SIG-M5 treated with dmso at 0.1 percent for 504 hours (cell line): ENCODE data around the gene MYD88.

ENCODE experiments used
- DNase-seq: peaks from one replicate; lab custom pipeline; 2025; ENCODE audit not compliant: unreplicated experiment; lab: John Stamatoyannopoulos, UW

The MYD88 gene

DNA sequence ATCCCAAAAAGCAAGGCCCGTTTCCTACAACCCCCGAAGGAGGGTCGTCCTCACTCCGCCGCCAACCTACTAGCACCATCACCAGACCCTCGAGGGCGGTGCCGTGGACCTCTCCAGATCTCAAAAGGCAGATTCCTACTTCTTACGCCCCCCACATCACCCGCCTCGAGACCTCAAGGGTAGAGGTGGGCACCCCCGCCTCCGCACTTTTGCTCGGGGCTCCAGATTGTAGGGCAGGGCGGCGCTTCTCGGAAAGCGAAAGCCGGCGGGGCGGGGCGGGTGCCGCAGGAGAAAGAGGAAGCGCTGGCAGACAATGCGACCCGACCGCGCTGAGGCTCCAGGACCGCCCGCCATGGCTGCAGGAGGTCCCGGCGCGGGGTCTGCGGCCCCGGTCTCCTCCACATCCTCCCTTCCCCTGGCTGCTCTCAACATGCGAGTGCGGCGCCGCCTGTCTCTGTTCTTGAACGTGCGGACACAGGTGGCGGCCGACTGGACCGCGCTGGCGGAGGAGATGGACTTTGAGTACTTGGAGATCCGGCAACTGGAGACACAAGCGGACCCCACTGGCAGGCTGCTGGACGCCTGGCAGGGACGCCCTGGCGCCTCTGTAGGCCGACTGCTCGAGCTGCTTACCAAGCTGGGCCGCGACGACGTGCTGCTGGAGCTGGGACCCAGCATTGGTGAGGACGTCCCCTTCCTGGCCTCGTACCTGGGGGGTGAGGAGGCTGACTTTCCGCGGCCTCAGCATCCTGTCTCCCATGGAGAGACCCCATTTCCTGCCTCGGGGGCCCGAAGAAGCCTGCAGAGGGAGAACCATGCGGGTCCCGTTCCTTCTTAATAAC is at the start of gene MYD88:
Gene MYD88 (plus strand): TSS at position 313 of the 842 bp plus-strand sequence. CDS start 40 bp downstream, at position 353.
- peak; percentile 87 for DNase-seq

DNA sequence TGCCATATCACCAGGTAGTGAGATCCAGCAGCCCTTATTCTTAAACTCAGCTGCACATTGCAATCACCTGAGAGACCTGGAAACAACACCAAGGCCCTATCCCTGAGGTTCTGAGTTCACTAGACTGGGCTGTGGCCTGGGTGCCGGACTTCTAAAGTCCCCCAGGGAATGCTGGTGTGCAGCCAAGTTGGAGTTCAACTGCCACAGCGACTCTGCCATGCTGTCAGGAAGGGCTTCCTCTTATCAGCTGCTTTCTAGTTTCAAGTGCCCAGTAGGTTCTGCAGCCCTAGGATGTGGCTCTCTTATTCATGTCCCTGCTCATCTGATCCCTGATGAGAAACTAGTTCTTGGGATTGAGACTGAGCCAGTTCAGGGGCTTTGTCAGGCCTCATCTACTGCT is 49.3 kb upstream of the MYD88 start:
- no peak for DNase-seq

DNA sequence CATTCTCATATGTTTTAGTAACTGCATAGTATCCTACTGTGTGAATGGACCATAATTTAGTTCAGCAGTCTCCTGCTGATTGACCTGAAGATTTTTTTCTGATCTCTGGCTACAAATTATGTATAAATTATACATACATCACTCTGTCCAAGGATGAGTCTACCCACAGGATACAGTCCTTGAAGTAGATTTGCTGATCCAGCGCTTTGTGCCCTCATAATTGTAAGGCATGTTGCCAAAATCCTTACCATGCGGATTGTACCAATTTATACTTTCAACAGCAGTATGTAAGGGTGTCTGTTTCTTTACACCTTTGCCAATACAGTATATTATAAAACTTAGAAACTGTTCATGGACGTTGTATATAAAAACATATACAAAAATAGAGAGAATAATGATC is 48.0 kb upstream of the MYD88 start:
- DNase-seq, result no peak

DNA sequence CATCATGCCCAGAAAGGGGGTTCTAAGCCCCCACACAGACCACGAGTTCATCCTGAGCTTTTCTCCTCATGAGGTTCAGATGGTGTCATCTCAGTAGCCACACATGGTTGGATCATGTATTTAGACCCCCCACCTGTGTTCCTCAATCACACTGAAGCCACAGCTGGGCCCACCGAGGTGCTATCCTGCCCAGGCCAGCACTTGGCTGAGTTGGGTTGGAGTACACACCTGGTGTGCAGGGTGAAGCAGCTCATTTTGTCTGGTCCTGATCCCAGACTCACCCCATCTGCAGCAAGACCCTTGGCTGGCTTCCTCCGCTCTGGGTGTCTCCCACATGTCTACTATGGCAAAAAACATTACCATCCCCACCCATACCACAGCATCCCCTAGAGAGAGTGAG is 43.5 kb upstream of the MYD88 start:
- no peak for DNase-seq

DNA sequence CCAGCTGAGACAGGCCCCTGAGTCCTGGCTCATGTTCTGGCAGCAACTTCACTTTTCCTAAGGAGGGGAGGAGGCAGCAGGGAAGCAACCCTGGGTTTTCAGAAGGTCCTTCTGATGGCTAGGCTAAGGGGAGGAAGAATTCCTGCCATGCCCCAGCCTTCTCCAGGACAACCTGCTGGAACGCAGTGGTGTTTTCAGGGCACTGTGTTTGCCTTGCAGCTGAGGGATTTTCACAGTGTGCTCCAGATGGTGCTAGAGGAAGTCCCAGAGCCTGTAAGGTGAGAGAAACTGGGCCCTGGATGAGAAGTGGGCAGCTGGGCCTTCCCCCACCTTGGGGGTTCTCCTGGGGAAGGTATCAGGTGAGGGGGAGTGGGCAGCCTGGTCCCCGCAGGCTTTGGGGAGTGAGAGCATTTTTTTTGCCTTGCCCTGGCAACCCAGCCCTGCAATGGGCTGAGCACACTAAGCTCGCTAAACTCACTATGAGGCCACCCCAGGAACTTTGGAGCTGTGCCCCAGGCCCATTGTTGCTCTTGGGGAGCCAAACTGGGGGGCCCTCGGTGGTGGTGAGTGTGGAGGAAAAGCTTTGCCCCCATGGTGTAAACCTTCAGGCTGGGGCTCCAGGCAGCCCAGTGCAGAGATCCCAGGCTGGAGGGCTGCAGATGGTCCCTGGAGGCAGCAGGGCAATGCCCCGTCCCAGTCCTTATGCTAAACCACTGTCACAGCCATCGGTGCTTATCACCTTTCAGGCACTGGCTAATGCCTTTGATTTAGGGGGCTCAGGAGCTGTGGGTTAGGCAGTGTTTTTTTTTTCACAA is 42.6 kb upstream of the MYD88 start:
- DNase-seq, result no peak

DNA sequence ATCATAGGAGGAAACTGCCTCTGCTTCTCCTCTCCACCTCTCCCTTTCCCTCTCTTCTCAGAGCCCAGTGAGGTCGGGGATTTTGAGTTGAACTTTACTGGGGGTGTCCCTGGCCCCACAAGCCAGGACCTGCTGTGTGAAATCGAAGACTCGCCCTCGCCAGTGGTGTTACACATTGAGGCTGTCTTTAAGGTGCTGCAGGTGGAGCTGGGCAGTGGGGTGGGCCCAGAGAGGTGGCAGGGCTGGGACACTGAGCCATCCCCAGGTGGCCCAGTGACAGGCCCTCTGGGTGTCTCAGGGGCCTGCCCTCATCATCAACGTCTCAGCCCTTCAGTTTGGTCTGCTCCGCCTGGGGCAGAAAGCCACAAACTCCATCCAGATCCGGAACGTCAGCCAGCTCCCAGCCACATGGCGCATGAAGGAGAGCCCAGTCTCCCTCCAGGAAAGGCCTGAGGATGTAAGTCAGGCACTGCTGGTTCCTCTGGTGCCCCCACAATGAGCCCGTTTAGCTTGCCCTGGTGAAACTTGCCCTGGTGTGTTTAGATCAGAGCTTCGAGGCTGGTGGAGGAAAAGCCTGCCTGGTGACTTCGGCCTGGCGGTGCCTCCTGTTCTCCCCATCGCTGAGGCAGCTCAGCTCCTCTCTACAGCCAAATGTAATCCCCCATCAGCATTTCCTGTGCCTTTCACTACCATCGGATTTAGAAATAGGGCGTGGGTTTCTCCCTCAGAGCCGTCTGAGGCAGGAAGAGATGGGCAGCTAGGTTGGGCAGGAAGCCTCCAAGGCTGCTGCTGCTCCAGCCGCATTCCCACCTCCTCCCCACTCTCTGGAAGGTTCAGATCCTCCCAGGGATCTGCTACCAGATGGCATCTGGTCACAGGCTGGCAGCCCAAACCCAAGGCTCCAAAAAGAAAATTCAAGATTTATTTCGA is 40.8 kb upstream of the MYD88 start:
- DNase-seq, result no peak

DNA sequence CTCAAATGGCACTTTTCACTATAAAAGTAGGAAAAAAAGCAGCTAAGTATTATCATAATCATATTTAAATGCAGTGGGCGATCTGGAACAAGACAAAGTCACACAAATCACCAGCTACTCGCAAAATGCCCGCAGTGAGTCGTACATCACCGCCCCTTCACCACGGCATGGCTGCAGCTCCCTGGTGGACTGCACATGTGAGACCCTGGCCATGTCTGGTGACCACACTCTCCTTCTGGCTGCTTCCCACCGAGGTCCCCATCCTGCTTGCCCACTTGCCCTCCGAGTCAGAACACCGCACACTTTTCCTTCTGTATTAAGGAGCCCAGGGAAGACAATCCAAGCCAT is 40.1 kb upstream of the MYD88 start:
- DNase-seq, result no peak

DNA sequence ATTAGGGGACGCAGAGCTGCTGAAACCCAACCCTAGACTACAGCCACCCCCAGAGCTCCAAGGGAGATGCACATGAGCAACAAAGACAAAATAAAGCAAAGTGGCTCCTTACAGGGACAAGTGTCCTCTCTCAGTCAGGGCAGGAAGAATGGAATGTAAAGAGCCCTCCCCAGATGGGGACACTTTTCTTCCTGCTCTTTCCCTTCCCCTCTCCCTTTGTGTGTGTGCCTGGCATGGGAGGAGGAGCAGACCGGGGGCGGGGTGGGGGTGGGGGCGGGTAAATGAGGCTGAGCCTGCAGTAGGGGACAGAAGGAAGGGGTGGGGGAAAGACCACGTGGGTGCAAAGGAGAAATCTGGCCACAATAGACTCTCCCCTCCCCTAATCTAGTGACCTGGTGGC is 38.9 kb upstream of the MYD88 start:
- no peak for DNase-seq

DNA sequence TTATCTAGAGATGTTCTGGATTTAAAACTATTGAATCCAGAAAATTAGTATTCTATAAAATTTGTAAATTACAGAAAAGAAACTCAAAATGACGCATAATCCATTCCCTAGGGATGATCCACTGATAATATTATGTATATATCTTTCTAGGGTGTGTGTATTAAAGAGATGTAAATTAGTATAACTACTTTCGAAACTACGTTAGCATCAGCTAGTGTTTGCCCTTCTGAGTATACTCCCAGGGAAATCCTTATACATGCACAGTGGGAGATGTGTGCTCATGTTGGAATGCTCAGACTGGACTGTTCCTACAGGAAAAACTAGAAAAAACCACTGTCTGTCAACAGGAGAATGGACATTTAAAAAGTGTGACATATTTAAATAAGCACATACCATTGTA is 38.0 kb upstream of the MYD88 start:
- DNase-seq, result no peak

DNA sequence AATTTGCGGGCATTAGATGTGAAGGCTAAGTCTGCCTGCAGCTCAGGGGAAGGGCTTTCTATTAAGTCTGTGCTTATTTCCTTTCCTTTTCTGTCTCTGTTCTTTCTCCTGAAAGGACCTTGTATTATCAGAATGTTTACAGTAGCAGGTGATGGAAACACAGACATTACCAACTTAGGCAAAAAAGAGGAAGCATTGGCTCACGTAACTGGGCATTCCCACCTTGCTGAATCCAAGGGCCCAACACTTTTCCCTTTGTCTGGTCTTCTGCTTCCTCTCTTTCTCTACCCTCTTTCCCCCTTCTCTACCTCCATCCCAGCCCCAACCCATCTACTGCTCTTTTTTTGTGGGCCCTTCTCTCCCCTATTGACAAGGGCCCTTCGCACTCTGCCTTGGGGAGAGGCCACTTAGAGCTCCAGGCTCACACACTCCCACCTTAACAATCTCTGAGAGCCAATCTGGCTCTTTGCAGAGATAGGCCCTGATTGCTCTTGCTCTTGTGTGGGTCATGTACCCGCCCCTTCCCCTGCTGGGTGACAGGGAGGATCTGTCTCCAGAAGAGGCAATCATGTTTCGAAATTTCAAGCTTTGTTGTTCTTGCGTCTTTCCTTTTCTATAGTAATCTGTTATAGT is 36.5 kb upstream of the MYD88 start:
- DNase-seq, result peak; percentile 46

DNA sequence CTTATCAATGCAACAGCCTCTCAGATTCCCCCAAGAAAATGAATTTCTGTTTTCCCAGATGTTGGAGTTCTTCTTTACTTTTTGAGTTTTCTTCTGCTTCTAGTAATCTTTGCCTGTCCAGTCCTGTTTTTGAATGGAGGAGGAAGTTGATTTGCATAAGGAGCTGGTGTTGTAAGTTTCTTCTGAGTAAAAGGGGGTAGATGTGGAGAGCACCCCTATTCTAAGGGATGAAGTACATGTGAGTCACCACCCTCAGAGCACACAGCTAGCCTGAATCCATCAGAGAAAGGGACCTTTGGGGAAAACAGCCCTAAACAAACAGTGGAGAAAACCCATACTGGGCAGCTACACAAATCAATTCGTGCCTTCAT is 36.0 kb upstream of the MYD88 start:
- DNase-seq, result peak; percentile 62

DNA sequence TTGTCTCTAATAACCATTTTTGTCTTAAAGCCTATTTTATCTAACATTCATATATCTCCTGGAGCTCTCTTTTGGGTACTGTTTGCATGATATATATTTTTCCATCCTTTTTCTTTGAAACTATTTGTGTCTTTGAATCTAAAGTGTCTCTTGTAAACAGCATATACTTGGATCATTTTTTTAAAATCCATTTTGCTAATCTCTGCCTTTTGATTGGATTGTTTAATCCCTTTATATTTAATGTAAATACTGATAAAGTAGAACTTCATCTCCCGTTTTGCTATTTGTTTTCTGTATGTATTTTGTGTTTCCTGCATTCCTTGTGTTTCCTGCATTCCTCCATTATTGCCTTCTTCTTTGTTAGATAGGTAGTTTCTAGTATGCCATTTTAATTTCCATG is 32.9 kb upstream of the MYD88 start:
- DNase-seq, result no peak

DNA sequence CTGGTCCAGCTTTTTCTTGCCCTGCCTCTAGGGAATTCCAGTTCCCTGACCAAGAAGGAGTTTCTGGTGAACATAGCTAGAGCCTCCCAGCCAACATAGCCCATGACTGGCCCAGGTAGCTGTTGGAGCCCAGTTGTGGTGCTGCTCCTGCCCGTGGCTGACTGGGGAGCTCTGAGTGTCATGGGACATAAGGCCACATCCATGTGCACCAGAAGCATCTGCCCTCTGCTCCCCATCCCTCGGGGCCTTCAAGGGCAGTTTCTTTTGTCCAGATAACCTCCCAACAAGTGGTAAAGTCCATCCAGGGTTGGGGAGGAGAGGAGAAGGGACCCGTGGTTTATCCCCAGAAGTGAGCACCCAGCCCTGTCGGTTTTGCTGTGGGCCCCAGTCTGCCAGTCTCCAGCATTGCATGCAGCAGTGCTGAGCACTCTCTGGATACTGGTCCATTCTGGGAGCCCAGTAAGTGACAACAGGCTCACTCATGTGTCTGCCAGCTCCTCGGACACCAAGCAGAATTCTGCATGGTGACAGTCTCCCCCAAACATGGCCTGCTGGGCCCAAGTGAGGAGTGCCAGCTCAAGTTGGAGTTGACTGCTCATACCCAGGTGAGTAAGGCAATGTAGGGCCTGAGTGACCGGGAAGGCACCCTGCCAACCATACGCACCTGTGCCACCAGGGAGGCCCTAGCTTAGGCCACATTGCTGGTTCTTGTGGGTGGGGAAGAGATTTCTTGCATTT is 30.4 kb upstream of the MYD88 start:
- DNase-seq, result no peak

DNA sequence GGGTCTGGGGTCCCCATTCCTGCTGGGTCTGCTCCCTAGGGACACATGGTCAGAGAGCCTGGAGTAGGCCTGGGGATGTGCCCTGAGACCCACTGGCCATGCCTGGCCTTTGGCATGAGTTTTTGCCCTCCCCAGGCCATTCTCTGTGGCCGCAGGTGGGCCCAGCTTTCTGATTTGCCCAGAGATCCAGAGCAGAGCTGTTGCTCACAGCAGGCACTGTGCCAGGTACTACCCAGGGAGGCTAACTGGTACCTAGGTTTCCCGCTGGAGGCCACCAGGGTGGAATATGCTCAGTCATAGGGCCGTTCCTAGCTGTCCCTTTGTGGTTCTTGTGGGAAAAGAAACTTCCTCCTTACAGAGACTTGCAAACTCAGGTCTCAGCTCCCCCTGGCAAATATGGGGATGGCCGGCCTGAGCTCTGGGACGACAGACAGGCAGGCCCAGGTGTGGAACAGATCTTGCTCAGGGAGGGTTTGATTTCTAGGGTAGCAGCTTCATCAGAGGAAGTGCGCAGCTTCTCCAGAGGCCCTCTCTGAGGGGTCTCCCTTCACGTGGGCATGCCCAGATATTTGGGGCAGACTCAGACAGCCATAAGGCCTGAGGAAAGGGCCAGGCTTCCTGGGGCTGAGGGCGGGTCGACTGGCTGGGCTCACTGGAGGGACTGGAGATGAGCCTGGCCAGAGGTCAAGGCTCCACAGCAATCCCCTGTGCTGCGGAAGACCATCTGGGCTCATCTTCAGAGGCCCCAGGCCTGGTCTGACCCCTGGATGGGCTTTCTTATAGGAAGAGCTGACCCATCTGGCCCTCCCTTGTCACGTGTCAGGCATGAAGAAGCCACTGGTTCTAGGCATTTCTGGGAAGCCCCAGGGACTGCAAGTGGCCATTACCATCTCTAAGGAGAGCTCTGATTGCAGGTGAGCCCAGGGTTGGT is 29.5 kb upstream of the MYD88 start:
- DNase-seq, result peak; percentile 20

DNA sequence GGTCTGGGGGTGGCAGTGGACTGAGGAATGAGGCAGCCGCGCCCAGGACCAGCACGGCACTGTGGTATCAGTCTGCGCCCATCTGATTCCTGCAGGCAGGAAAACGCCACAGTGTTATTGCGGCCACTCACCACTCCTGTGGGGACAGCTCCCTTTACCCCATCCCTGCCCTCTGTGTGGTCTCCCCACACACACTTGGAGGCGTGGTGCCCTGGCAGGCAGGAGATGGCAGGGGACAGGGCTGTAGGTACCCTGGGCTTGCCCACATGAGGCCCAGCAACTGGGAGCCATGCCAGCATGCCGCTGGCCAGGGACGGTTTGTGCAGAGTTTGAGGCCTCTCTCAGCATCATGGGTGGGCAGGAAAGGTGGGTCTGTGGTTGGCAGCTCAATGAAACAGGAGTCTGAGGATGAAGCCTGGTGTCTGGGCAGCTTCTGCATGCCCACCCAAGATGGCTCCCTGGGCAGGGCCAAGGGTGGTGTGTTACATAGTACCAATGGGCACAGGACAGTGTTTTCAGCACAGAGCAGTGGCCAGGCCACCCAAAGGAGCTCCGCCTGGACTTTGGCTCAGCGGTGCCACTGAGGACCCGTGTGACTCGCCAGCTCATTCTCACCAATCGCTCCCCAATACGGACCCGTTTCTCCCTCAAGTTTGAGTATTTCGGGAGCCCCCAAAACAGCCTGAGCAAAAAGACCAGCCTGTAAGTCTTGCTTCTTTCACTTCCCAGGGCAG is 28.7 kb upstream of the MYD88 start:
- no peak for DNase-seq

DNA sequence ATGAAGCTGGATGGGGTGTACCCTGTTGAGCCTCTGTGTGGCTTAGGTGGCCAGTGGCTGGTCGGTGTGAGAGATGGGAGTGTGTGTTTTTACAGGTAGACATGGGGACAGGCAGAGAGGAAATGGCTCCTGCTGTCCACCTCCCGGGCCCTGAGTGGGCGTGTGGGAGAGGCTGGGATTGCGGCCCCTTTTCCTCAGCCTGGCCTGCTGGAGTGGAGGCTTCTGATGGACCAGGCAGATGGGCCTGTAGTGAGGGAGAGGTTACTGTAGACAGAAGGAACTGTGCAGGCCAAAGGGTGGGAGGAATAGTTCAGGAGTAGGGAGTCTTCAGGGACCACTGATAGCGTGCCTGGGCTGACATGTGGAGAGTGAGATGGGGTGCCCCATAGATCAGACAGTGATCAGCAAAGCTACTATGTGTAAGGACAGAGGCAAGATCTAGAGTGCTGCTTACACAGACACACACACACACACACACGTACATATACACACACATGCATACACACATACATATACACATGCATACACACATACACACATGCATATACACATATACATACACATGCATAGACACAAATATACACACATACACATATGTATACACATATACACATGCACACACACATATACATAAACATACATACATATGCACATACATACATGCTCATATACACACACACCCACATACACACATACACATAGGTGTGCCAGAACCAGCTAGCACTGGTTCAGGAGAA is 28.0 kb upstream of the MYD88 start:
- DNase-seq, result no peak

DNA sequence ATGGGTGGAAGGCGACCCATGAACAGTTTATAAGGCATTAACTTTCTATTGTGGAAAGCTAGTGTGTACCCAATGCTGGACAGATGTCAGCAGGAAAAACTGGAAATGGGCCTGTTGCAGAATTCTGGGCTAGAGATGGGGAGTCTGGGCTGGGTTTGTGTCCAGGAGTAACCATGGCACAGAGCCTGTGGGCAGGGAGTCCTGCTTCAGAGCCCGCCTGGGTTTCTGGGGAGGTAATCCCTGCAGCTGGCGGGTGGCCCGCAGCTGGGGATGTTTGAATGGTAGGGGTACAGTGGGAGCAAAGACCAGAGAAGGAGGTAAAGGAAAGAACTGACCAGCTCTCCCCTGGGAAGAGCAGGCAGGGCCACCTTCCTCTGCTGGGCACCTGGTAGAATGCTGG is 27.3 kb upstream of the MYD88 start:
- no peak for DNase-seq
